H1 (cell line): ENCODE measurements around the gene GMPPA. TPM values are rescaled to one million over a fixed set of nuclear protein-coding genes. Genes with fewer than 3 reads are reported as not detected.

Source experiments
- CTCF ChIA-PET: fragments of 300-600 bp; sonication (Branson Sonifier 250); formaldehyde crosslinking; loops from one replicate; lab custom pipeline; 2021; ENCODE audit not compliant: partially characterized antibody; lab: Charles Lee
- POLR2A ChIA-PET: fragments of 300-600 bp; sonication (Branson Sonifier 250); formaldehyde crosslinking; loops from one replicate; lab custom pipeline; 2021; ENCODE audit warnings: inconsistent platforms; ENCODE audit not compliant: partially characterized antibody; lab: Charles Lee
- DNase-seq, 2 experiments: peaks; one replicate each; pipeline versions ENCODE4 v3.0.0 to v3.0.0-alpha.2; 2010 to 2022; ENCODE audit warnings: low spot score in 2 of 2, low read depth in 1 of 2, mixed read lengths in 1 of 2
- FAIRE-seq: peaks from 2 replicates; lab custom pipeline; 2011; peaks lifted over from hg19 to GRCh38; lab: Jason Lieb, UNC
- H2AFZ ChIP-seq: 2 replicates; pipeline ENCODE4 v1.8.1; 2012; ENCODE audit warnings: low read length, inconsistent platforms
- H2AK5ac ChIP-seq: 2 replicates; pipeline ENCODE4 v1.6.1; 2013; ENCODE audit warnings: low read depth, low read length
- H2BK120ac ChIP-seq: replicated peaks from 2 replicates; pipeline ENCODE3; 2013; ENCODE audit warnings: low read depth, low read length, inconsistent platforms
- H2BK12ac ChIP-seq: 2 replicates; pipeline ENCODE4 v1.6.1; 2013; ENCODE audit warnings: low read depth, low read length
- H2BK15ac ChIP-seq: 2 replicates; pipeline ENCODE4 v1.6.1; 2013; ENCODE audit warnings: low read length
- H2BK20ac ChIP-seq: 2 replicates; pipeline ENCODE4 v1.6.1; 2013; ENCODE audit warnings: low read length
- H2BK5ac ChIP-seq: 2 replicates; pipeline ENCODE4 v1.6.1; 2013; ENCODE audit warnings: low read depth, low read length
- H3K14ac ChIP-seq: 2 replicates; pipeline ENCODE4 v1.6.1; 2013; ENCODE audit warnings: inconsistent platforms; ENCODE audit not compliant: insufficient read length
- H3K18ac ChIP-seq: 2 replicates; pipeline ENCODE4 v1.6.1; 2013; ENCODE audit warnings: low read length; ENCODE audit errors: extremely low read depth
- H3K23ac ChIP-seq: 2 replicates; pipeline ENCODE4 v1.6.1; 2013; ENCODE audit warnings: inconsistent platforms; ENCODE audit not compliant: insufficient read length
- H3K23me2 ChIP-seq: 2 replicates; pipeline ENCODE4 v1.6.1; 2013; ENCODE audit warnings: low read depth, low read length
- H3K27ac ChIP-seq: 2 replicates; pipeline ENCODE4 v1.6.1; 2011; ENCODE audit warnings: low read depth, low read length, inconsistent platforms
- H3K27me3 ChIP-seq, 4 experiments: replicated peaks in 1 of 4; 1 replicate in 1 of 4; 2 replicates in 3 of 4; pipeline versions ENCODE4 v1.6.1 to v1.8.1; 2011 to 2013; ENCODE audit warnings: low read length in 3 of 4, mild to moderate bottlenecking in 3 of 4, inconsistent platforms in 2 of 4, mixed read lengths in 2 of 4, moderate library complexity in 1 of 4; ENCODE audit not compliant: control insufficient read depth in 3 of 4, insufficient read depth in 3 of 4; ENCODE audit errors: extremely low read depth in 1 of 4
- H3K36me3 ChIP-seq, 4 experiments: 2 replicates each; pipeline versions ENCODE4 v1.6.1 to v1.8.1; 2011 to 2013; ENCODE audit warnings: mild to moderate bottlenecking in 4 of 4, low read length in 3 of 4, moderate library complexity in 2 of 4, control low read depth in 1 of 4, inconsistent platforms in 1 of 4; ENCODE audit not compliant: insufficient read depth in 4 of 4, control insufficient read depth in 2 of 4
- H3K4ac ChIP-seq: replicated peaks from 2 replicates; pipeline ENCODE3; 2013; ENCODE audit warnings: low read length, low read depth, mixed read lengths, inconsistent platforms; ENCODE audit not compliant: insufficient read length
- H3K4me1 ChIP-seq, 4 experiments: replicated peaks in 1 of 4; 1 replicate in 1 of 4; 2 replicates in 3 of 4; pipeline versions ENCODE4 v1.6.1 to v1.8.1; 2011 to 2013; ENCODE audit warnings: low read length in 3 of 4, inconsistent platforms in 2 of 4, mixed read lengths in 1 of 4; ENCODE audit not compliant: insufficient read depth in 4 of 4, control insufficient read depth in 3 of 4
- H3K4me2 ChIP-seq, 2 experiments: 2 replicates each; pipeline versions ENCODE4 v1.6.1 to v1.8.1; 2011 to 2013; ENCODE audit warnings: low read depth in 2 of 2, low read length in 2 of 2, control low read depth in 1 of 2, inconsistent platforms in 1 of 2, mild to moderate bottlenecking in 1 of 2; ENCODE audit not compliant: insufficient read depth in 1 of 2
- H3K4me3 ChIP-seq, 4 experiments: fragments of 200-600, 300-600 bp in 1 of 4; sonication (generic), shearing (Covaris generic), sonication (Bioruptor Twin) in 1 of 4; 2 replicates each; pipeline versions ENCODE4 v1.5.1 to v1.8.1; 2011 to 2016; ENCODE audit warnings: low read length in 4 of 4, low read depth in 3 of 4, control low read depth in 2 of 4, inconsistent platforms in 2 of 4, mild to moderate bottlenecking in 2 of 4, mixed read lengths in 1 of 4, moderate library complexity in 1 of 4; ENCODE audit not compliant: insufficient read depth in 2 of 4; ENCODE audit errors: extremely low read depth in 1 of 4
- H3K56ac ChIP-seq: replicated peaks from 2 replicates; pipeline ENCODE3; 2013; ENCODE audit warnings: low read depth, mild to moderate bottlenecking, mixed read lengths, low read length, inconsistent platforms; ENCODE audit not compliant: insufficient read length
- H3K79me1 ChIP-seq: 2 replicates; pipeline ENCODE4 v1.6.1; 2013; ENCODE audit warnings: low read depth, low read length, control low read depth
- H3K79me2 ChIP-seq, 2 experiments: 2 replicates each; pipeline versions ENCODE4 v1.6.1 to v1.8.1; 2012 to 2013; ENCODE audit warnings: low read length in 2 of 2, mild to moderate bottlenecking in 2 of 2, inconsistent platforms in 1 of 2; ENCODE audit not compliant: insufficient read depth in 2 of 2, control insufficient read depth in 1 of 2
- H3K9ac ChIP-seq, 4 experiments: replicated peaks in 1 of 4; 1 replicate in 1 of 4; 2 replicates in 3 of 4; pipeline versions ENCODE4 v1.6.1 to v1.8.1; 2011 to 2013; ENCODE audit warnings: low read depth in 3 of 4, low read length in 3 of 4, control low read depth in 2 of 4, mild to moderate bottlenecking in 2 of 4, moderate library complexity in 2 of 4, inconsistent platforms in 1 of 4; ENCODE audit errors: extremely low read depth in 1 of 4
- H3K9me3 ChIP-seq, 2 experiments: 2 replicates each; pipeline versions ENCODE4 v1.6.1 to v1.8.1; 2012 to 2013; ENCODE audit warnings: mild to moderate bottlenecking in 2 of 2, moderate library complexity in 2 of 2, control low read depth in 1 of 2, inconsistent platforms in 1 of 2, low read depth in 1 of 2, low read length in 1 of 2, mixed read lengths in 1 of 2; ENCODE audit not compliant: insufficient read depth in 2 of 2
- H4K20me1 ChIP-seq, 2 experiments: replicated peaks in 1 of 2; 2 replicates each; pipeline versions ENCODE3 to v1.8.1; 2011 to 2013; ENCODE audit warnings: inconsistent platforms in 2 of 2, low read length in 2 of 2, mild to moderate bottlenecking in 1 of 2; ENCODE audit not compliant: insufficient read depth in 2 of 2, control insufficient read depth in 1 of 2
- H4K5ac ChIP-seq: 2 replicates; pipeline ENCODE4 v1.6.1; 2013; ENCODE audit warnings: low read length, low read depth, mixed read lengths, inconsistent platforms; ENCODE audit not compliant: insufficient read length
- H4K8ac ChIP-seq: 2 replicates; pipeline ENCODE4 v1.8.0; 2013; ENCODE audit warnings: mild to moderate bottlenecking, moderate library complexity, low read length, inconsistent platforms; ENCODE audit not compliant: insufficient read depth; ENCODE audit errors: extremely low read depth
- H4K91ac ChIP-seq: replicated peaks from 2 replicates; pipeline ENCODE3; 2013; ENCODE audit warnings: low read length, mixed read lengths, inconsistent platforms; ENCODE audit not compliant: insufficient read length
- ATF2 ChIP-seq: IDR thresholded peaks from 2 replicates; pipeline ENCODE4 v1.6.1; 2012; ENCODE audit warnings: low read length, inconsistent platforms
- GABPA ChIP-seq: IDR thresholded peaks from 2 replicates; pipeline ENCODE4 v1.6.1; 2011; ENCODE audit warnings: mild to moderate bottlenecking, low read length, moderate library complexity, borderline replicate concordance; ENCODE audit not compliant: insufficient read depth
- TCF12 ChIP-seq: IDR thresholded peaks from 2 replicates; pipeline ENCODE4 v1.6.1; 2011; ENCODE audit warnings: low read depth, mild to moderate bottlenecking, low read length
- WGBS, 2 experiments: shearing (Covaris generic) in 1 of 2; methylation state at CpG; one replicate each; pipeline versions ENCODE4 v1.1.6 to v1.1.7; 2013 to 2015; ENCODE audit warnings: low lambda C conversion rate in 2 of 2, mixed read lengths in 2 of 2, inconsistent platforms in 1 of 2, low coverage in 1 of 2, missing lambda C conversion rate in 1 of 2; ENCODE audit not compliant: insufficient replicate concordance in 2 of 2, insufficient coverage in 1 of 2, insufficient read length in 1 of 2; ENCODE audit errors: extremely low coverage in 1 of 2, missing lambda C conversion rate in 1 of 2; 5-methylcytosine and 5-hydroxymethylcytosine counted together
- polyA plus RNA-seq, 7 experiments: library from polyadenylated mRNA; depleted of rRNA in 3 of 7; stranded (reverse) in 5 of 7; unstranded in 2 of 7; fragments of >200 nt in 5 of 7; fragments of 200-250 nt in 2 of 7; gene quantifications; 1 replicate in 5 of 7; 2 replicates in 1 of 7; 4 replicates in 1 of 7; pipeline versions ENCODE4 v1.2.1 to v1.2.3, GENCODE V29; 2011 to 2013; ENCODE audit warnings: missing spikeins in 2 of 7, mixed read lengths in 2 of 7
- total RNA-seq: library from RNA; stranded (reverse); fragmentation: NEBNext Ultra II Directional; extraction: Animal tissue kit (Norgen Biotek cat#: 25700); gene quantifications from 2 replicates; pipeline ENCODE4 v1.2.1, GENCODE V29; 2021

GMPPA gene
- total and polyA plus RNA-seq, 2 of the 8 experiments (the other 6 are each of a cell fraction or from before 2014, with no cell fraction given) = 34.3 to 98.8 TPM

GRCh38 chr2:219499555-219499954 lies 864 bp downstream of the GMPPA start:
- no peak overlapping the region for H3K4ac ChIP-seq
- H3K79me1 ChIP-seq = no peaks in the 10 kb centered on the region; the same call in 1 of the 2 replicates
- H3K23ac ChIP-seq = no peak overlapping the region
- H4K20me1 ChIP-seq = no peaks in the 10 kb centered on the region
- H3K36me3 ChIP-seq = peaks cover 0 to 7% (median 0%) of the 10 kb centered on the region in 4 experiments; a peak in 2 of 8 replicates
- no peak overlapping the region for H4K5ac ChIP-seq
- H3K79me2 ChIP-seq = no peaks in the 10 kb centered on the region
- no peak overlapping the region for H3K18ac ChIP-seq
- no peaks in the 10 kb centered on the region for H3K9me3 ChIP-seq
- no peak overlapping the region for H2BK120ac ChIP-seq
- peak overlapping the region in 3 of 4 experiments; percentile 59 to 72 (median 71); a peak in 5 of 8 replicates for H3K4me3 ChIP-seq
- H3K4me2 ChIP-seq = peak overlapping the region; percentile 97 to 99
- no peak for DNase-seq
- H3K14ac ChIP-seq = no peak overlapping the region
- peak overlapping the region; percentile 1 for H3K56ac ChIP-seq
- peaks cover 9 to 41% (median 21%) of the 10 kb centered on the region in 4 experiments for H3K4me1 ChIP-seq
- H3K23me2 ChIP-seq = peaks cover 24% of the 10 kb centered on the region
- no peak overlapping the region; the same call in 1 of the 2 replicates for H2AK5ac ChIP-seq
- FAIRE-seq = no peak
- no peak overlapping the region; a peak in 1 of 7 replicates for H3K9ac ChIP-seq
- no peak overlapping the region for H2BK12ac ChIP-seq
- no peak overlapping the region for H2AFZ ChIP-seq
- WGBS, 2 experiments = 80% methylated on average over 1 of the region's 1 CpG; no CpG with 5 or more reads in 1 of the 2 experiments
- H4K91ac ChIP-seq = no peak overlapping the region
- H2BK15ac ChIP-seq = no peak overlapping the region
- H3K27ac ChIP-seq = no peak overlapping the region
- H2BK5ac ChIP-seq = no peak overlapping the region
- 0 out of 2 replicates have a peak overlapping the region, but pooled peaks have one; percentile 13 for H2BK20ac ChIP-seq
- H3K27me3 ChIP-seq = peaks cover 20 to 35% (median 28%) of the 10 kb centered on the region in 4 experiments
- CTCF ChIA-PET = interaction anchor here (0.7 to 113.1 kb wide), 7 partner anchors 10 to 1174 kb away, joined by 3 to 7248 read pairs (median 5); partner anchors contain the start of genes ASIC4, CHPF, DES and GMPPA
- POLR2A ChIA-PET = interaction anchor here (0.7 to 19.9 kb wide), 9 partner anchors 9 to 127 kb away, joined by 3 to 216 read pairs (median 7); partner anchors contain the start of gene ASIC4
- H4K8ac ChIP-seq = no peak overlapping the region
- no peak for TF ChIP-seq TCF12
- no peak for TF ChIP-seq GABPA
- TF ChIP-seq ATF2 = no peak
